Renal cortex interstitium (tissue), 11 donors: ENCODE measurements around the gene XYLT1. TPM values are rescaled to one million over a fixed set of nuclear protein-coding genes. Genes with fewer than 3 reads are reported as not detected.

Experiments
- DNase-seq, 11 donors: peaks; one replicate each; pipeline ENCODE4 v3.0.0-alpha.2; 2013; ENCODE audit warnings: low read depth in 9 of 11, low spot score in 4 of 11; ENCODE audit errors: extremely low read depth in 1 of 11
- polyA plus RNA-seq, 3 donors: library from polyadenylated mRNA; unstranded; fragments of 120-200 nt; gene quantifications; one replicate each; pipeline ENCODE4 v1.2.1, GENCODE V29; 2013; ENCODE audit not compliant: insufficient read length in 3 of 3

The XYLT1 gene
- polyA plus RNA-seq, 3 donors = 6.8 to 10.5 (median 7.8) TPM

GRCh38 chr16:17444658-17445057 lies 26.1 kb downstream of the XYLT1 start:
- no peak for DNase-seq

DNA sequence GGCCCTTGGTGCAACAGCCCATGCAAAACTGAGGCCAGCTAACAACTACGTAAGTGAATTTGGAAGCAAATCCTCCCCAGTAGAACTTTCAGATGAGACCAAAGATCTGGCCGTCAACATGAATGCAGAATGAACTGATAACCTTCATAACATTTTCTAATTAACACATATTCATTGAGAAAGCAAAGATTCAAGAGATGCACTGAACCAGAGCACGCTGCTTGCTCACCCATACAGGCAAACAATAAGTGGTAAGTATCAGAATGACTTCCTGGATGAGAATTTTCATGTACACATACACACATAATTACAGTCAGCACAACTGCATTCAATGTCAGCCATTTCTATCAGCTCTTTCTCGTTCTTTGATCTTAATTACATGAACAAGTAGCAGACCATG lies 30.6 kb downstream of the XYLT1 start:
- no peak for DNase-seq

- no peak for DNase-seq
Observed at GRCh38 chr16:17439580-17439979, 31.2 kb downstream of the XYLT1 start.

DNA sequence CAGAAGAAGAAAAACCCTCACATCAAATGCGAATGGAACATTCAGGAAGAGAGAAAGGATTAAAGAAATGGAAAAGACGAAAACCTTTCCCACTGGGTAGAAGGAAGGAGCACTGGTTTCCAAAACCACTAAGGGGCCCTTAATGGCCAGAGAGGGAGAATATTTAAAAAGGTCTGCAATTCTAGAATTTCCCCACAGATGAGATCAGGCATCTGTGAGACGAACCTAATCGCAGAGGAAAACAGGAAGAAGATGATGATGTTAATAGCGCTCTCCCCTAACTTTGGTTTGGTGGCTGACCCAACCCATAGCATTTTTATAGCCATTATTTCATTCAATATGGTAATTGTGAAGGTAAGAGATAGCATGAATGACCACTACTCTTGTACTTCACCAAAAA lies 32.8 kb downstream of the XYLT1 start:
- no peak for DNase-seq

DNA sequence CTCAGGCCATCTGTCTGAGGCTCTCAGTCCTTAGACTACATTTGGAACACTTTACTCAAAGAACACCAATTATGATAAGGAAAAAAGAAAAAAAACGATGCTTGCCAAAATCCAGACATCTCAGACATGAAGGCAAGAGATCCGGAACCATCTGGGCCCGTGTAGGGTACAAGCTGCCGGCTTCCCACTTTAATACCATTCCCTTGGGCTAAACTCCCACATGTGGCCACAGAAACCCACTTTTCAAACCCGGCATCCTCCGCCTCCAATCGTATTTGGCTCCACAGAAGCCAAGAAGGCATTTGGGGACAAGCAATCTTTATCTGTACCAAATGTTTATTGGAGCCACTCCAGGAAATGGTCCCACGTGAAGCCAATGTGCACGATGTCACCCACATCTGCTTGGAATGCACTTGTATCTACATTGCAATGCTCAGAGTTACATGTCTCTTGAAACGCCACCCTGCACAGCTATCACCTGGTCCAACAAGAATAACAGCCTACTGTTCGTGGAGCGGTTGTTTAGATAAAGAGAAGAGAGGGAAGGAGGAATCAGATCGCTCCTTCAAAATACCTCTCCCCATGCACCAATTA lies 33.5 kb downstream of the XYLT1 start:
- DNase-seq = no peak

GRCh38 chr16:17435318-17435717 lies 35.4 kb downstream of the XYLT1 start:
- DNase-seq = no peak

- no peak for DNase-seq
Observed at GRCh38 chr16:17433577-17434451, 36.9 kb downstream of the XYLT1 start.

DNA sequence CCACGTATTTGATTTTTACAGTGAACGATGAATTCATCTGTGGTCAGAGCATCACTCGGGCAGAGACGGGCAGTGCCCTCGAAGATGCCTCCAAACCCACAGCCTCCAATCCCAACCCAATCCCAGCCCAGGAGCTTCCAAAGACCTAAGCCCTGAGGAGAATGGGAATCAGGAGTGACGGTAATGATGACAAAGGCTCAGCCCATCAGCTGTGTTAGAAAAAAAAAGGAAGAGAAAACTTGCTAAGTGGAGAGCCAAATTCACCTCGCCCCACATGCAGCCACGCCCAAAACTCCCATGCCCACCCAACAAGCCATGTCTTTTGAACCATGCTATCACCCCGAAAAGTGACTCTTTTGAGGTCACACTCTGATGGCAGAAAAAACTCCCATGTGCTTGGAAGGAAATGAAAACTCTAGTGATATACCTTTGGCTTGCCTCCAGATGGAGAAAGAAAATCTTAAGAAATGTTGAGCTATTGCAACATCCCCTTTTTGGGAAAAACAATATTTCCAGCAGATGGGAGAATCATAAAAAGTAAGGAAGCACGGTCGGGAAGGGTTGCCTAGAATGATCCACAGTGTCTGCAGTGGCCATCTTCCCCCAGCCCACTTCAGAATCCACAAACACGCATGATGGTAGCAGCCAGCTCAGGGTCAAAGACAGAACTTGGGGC lies 37.7 kb downstream of the XYLT1 start:
- DNase-seq = no peak

DNA sequence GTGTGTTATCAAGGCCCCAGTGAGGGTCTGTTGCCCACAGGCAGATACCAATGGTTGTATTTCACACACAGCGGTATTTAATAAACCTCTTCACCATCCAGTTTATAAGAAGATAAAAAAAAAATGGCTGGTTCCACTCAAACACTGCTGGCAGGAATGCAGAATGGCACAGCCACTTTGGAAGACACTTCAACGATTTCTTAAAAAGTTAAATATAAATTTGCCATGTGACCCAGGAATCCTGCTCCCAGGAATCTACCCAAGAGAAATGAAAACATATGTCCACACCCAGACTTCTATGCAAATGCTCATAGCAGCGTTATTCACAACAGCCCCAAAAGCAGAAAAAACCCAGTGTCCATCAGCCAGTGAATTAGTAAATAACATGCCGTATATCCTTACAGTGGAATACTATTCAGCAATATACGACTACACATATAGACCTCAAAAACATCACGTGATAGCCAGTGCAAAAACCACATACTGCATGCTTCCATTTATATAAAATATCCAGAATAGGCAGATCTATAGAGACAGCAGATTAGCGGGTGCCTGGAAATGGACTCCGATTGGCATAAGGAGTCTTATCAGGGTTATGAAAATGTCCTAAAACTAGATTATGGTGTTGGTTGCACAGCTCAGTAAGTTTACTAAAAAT lies 38.7 kb downstream of the XYLT1 start:
- DNase-seq = no peak

GRCh38 chr16:17431012-17431411 lies 39.7 kb downstream of the XYLT1 start:
- no peak for DNase-seq

- no peak for DNase-seq
Observed at GRCh38 chr16:17426451-17426850, 44.3 kb downstream of the XYLT1 start.

DNA sequence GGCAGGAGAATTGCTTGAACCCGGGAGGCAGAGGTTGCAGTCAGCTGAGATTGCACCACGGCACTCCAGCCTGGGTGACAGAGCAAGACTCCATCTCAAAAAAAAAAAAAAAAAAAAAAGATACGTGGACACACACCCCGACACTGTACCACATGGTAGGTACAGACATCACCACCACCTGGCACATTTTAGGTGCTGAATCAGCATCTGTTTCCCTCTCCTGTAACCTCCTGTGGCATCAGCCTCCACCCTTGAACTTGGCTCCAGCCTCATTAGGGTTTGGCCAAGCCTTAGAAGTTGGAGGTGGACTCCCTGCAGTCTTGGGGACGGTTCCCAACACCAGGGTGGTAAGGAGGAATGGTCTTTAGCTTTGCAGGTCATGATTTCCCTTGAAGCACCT lies 46.0 kb downstream of the XYLT1 start:
- no peak for DNase-seq

- no peak for DNase-seq
Observed at GRCh38 chr16:17423221-17423620, 47.5 kb downstream of the XYLT1 start.

GRCh38 chr16:17420816-17421215 lies 49.9 kb downstream of the XYLT1 start:
- no peak for DNase-seq

DNA sequence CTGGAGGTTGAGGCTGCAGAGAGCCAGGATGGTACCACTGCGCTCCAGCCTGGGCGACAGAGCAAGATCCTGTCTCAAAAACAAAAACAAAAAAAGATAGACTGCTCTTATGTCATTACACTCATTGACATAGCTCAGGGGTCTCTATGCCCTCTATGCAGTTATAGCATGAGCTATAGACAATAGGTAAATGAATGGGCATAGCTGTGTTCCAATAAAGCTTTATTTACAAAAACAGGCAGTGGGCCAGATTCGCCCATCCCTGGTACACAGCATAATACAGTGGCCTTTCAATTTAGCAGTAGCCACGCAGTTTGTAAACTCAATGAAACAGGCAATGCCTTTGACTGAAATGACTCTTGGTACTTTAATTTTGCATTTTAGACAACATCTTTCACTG lies 51.5 kb downstream of the XYLT1 start:
- no peak for DNase-seq

DNA sequence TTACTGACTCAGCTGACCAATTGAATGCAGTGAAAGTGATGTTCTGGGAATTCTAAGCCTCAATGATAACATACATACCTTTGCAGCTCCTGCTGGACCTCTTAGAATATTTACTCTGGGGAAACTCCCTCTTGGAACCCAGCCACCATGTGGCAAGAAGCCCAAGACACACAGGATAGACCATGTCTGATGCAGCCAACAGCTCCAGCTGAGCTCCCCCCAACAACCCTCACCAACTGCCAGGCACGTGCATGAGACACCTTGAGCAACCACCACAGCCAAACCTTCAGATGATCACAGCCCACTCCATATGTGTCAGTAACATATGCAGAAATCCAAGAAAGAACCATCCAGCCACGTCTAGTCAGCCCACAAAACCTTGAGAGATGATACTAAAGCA lies 53.0 kb downstream of the XYLT1 start:
- DNase-seq = no peak

- DNase-seq = peak in 1 of 11 donors; percentile 39
Observed at GRCh38 chr16:17416461-17417311, 54.1 kb downstream of the XYLT1 start.

GRCh38 chr16:17414916-17415315 lies 55.8 kb downstream of the XYLT1 start:
- no peak for DNase-seq

GRCh38 chr16:17414421-17414820 lies 56.3 kb downstream of the XYLT1 start:
- no peak for DNase-seq
